ENCODE data around the gene RGS12.

RGS12 gene

DNA sequence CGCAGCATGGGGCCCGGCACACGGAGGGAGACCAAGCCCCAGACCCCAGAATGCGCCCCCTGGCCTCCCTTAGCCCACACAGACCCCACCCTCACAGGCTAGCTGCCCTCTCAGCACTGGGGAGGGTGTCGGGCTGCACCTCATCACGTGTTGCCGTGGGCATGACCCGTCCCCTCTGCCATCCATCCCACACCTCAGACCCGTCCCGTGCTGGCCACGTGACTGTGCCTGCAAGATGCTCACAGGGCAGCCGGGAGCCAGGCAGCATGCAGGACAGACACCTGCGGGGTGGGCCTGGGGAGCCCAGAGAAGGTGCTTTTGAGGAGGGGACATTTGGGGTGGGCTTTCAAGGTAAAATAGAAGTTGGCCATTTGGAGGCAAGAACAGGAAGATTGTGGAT, 39.0 kb upstream of the RGS12 start:
- no peak for DNase-seq

DNA sequence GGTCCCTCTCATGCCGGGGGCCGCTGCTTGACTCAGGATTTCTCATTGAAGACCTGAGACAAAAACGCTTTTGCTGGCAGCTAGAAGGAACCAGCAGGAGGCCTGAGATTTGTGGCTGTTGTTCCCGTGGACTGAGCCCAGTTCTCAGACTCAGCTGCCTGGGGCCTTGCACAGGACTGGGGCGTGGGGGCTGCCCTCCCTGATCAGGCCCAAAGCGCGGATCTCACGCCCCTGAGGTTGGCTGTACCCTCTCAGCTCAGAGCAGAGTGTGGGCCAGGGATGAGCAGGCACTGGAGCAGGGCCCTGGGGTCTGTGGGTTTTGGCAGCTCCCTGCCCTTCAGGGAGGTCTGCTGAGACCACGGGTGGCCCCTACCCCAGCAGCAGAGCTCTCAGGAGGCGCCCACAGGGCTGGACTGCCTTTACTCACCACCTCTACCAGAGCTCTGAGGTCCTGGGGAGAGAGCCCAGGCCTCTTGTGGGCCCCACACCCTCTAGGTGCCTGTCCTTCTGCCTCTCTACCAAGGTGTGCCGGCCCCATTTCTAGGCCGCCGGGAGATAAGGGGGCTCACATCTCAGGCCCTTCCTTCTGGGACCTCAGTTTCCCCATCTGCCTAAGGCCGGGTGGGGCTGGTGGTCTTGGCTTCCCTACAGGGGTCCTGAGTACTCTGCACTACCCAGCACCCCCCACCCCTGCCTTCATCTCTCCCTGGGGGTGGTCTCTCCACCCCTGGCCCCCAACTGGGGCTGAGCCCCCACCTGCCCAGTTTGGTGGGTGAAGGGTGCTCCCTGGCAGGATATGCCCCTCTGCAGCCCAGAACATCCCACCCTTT, 38.3 kb upstream of the RGS12 start:
- no peak for DNase-seq

DNA sequence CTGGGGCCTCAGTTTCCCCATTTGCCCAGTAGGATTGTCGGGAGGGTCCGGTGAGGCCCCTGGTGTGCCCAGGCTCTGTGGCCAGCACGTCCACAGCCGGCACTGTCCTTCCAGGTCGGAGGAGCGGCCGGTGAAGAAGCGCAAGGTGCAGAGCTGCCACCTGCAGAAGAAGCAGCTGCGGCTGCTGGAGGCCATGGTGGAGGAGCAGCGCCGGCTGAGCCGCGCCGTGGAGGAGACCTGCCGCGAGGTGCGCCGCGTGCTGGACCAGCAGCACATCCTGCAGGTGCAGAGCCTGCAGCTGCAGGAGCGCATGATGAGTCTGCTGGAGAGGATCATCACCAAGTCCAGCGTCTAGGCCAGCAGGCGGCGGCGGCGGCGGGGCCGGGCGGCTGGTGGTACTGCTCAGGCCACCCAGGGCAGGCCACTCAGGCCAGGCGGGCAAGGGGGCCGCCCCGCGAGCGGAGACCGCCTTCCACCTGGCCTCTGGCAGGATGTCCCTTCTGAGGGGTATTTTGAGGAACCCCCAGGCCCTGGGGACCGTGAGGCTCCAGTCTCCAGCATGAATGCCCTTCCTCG, 37.1 kb upstream of the RGS12 start:
- no peak for DNase-seq

DNA sequence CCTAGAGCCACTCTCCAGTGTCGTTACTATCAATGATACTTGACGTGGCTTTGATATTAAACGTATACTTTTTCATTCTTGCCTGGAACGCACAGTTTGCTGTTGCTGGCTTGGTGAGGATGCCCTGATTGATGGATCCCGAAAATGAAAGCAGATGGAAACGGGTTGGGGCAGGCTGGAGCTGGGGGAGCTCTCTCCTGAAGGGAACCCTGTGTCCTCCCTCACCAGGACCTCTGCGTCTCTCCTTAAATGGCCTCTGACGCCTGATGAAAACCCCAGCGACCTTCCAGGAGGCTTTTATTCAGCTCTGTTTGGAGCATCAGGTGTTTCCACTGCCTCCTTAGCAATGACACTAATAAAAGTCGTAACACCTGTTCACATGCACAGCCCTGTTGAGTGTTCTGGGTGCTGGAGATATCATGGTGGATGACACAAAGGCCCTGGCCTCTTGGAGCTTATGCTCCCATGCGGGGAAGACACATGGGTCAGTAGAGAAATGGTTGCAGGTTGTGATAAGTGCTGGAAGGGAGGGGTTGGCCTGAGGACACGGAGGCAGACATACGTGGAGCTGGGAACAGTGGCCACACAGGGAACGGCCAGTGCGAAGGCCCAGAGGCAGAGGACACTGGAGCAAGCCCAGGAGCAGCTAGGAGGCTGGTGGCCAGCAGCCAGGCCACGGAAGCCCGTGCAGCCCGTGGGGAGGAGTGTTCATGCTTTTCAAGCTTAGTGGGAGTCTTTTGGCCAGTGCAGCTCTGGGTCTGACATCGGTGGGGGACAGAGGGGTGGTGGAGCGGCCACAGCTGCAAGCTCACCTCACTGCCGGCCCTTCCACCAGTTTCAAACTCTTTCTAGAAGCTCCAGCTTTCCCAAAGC, 36.4 kb upstream of the RGS12 start:
- DNase-seq, result no peak

DNA sequence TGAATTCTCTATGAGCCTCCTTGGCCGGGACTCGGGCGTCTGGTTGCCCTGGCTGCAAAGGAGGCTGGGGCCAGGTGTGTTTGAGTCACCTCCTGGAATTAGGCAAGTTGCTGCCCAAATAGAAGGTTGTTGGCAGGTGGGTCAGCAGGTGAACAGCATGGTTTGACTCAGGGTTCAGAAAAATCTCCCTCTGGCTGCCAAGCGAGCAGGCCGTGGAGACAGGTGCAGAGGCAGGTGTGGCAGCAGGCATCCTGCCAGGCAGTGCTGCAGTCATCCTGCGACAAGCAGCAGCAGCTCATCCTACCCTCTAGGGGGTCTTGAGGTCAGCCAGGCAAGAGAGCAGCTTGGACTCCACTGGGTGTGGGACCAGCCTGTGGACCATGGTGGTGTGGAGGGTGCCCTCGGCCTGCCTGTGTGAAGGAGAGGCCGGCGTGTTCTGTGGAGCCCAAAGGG, 35.7 kb upstream of the RGS12 start:
- no peak for DNase-seq

DNA sequence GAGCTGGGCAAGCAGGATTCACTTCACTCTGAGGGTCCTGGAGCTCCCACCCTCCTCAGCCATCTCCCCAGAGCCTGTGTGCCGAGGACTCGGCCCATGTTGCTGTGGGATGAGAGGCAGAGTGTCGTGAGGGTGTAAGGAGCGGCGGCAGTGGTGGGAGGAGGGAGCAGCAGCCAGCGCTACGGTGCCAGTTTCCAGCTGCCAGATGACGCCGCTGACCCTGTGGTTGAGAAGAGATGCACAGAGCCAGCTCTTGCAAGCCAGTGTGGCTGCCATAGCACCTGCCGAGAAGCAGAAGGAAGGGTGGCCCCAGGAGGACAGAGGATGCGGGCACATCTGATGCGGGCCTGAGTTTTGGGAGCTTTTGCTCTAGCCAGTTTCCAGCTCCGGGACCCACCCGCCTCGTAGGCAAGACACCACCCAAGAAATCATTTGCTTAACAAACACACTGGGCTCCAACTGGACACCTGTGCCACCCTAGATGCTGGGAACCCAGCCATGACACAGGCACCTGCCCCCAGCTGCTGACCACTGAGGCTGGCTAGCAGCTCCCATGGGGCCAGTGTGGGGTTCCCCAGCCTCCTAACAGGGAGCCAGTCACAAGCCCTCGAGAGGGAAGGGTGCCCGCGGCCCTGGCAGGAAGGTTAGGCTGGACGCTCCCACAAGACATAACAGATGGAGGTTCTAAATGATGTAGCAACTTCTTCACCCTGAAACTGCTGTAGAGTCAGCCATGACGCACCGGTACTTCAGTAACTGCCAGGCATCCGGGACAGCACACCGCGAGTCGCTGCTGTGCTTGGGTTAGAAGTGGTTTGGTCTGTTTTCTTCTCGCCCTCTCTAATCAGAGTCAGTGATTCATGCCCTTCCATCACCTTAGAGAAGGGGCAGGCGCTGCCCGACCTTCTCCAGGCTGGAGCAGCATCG, 35.0 kb upstream of the RGS12 start:
- no peak for DNase-seq

DNA sequence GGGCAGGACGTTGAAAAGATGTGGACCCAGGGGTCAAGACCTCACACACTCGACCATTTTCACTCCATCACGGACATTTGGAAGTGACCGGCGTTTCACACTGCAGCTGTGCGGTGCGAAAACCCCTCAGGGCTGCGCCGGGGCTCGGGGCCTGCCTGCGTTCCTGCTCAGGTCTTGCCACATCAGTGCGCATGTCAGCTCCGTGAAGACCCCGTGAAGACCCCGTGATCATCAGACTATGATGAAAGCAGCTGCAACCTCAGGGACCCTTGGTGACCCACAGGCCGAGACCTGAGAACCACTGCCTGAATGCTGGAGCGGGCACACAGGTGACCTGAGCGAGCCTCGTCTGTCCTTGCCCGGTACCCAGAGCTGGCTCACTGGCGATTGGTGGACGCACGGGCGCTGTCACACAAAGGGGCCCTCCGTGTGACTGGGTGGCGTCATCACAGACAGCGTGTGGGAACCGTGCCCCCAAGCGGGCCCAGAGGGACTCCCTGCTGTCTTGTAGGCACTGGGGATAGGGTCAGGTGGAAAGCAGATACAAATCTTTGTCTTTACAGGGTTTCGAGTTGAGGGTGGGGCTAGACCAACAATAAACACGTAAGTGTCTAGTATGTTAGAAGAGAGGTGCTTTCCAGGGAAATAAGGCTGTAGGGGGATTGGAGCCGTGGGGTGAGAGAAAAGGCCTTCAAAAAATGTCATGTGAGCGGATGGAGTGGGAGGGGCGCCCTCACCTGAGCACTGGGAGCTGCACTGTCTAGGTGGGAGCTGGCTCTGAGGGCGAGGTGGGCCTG, 31.2 kb upstream of the RGS12 start:
- DNase-seq, result no peak

DNA sequence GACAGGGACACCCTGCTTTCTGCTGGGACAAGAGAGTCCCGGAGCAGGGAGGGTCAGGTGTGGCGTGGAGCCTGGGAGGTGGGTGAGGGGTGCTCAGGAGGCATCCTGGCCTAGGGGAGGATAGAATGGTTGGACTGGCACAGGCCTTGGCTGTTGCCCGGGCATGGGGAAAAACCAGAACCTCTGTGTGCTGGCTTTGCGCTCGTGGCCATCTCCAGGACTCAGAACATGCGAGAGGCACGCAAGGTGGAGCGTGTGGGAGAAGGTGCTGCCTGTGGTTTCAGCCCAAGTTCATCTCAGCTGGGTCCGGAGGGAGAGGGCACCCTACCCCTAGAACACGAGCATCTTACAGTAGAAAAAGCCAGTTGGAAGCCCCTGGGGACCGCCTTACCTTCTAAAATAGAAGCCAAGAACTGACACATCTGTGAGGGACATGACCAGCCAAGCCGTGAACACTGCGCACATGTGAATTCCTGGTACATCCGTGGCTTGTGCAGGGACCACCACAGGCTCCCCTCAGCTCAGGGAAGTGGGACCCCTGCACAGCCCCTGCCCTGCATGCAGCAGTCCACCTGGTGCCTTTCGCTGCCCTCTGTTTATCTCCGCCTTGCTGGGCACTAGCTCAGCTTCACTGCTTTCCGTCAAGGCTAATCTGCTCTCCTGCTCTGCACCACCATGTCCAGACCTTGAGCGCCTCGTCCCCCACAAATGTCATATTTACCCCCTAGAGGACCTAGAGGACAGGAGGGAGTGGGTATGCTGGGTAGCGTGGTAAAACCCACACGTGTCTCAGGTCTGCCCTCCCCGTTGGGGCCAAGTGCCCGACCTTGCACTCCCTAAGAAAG, 30.4 kb upstream of the RGS12 start:
- DNase-seq, result no peak

DNA sequence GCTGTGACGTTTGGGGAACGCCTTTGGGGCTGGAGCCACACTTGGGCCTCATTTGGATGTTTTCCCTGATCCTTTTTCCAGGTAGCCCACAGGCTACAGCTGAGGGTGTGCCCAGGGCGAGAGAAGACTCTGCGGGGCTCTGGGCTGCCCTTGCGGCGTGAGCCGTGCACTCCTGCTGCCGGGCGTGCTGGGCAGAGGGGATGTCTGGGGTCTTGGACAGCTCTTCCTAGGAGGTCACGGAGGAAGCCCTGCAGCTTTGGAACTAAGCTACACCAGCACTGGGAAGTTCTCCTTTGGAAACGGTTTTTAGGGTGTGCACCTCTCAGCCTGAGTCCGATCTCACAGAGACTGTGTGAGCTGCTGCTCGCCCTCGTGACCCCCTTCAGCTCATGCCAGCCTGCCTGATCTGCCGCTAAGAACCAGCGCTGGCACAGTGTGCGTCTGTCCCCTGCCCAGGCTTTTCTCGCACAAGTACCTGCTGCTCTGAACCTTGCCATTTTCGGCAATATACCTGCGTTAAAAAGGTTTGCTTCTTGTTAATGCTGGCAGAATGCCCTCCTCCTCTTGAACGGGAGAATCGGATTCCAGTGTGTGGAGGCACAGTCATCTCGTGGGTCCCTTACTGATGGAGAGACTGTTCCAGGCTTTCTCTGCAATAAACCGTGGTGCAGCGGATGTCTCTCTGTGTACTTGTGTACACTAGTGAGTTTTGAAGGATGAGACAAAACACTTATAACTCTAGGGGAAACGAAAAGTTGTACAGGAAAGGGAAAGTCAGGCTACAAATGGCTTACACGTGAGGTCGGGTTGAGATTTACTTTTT, 29.6 kb upstream of the RGS12 start:
- no peak for DNase-seq

DNA sequence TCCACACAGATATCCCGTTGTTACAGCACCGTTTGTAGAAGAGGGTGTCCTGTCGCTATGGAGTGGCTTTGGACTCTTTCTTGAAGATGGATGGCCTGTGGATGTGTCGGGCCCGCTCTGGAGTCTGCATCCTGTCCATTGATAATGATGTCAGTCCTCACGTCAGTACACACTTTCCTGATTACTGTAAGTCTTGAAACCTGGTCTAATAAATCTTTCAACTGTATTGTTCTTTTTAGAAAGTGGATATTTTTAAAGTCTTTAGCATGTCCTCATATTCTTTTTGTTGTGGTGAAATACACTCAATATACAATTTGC, 29.0 kb upstream of the RGS12 start:
- no peak for DNase-seq

DNA sequence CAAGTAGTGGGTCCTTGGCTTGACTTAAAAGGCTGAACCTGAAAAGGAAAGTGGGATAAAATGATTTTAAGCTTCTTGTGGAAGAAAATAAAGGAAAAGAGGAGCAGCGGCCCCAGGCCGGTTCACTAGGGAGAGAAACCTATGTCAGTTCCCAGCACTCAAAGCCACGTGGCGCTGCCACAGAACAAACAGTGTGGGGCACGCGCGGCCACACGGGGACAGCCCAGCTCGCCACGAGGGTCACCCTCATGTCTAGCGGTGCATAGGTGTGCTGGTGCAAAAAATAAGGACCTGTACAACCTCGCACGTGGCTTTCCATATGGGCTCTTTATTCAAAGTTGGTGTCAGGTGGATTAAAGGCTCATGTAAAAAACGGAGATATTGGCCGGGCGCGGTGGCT, 26.7 kb upstream of the RGS12 start:
- DNase-seq, result no peak

DNA sequence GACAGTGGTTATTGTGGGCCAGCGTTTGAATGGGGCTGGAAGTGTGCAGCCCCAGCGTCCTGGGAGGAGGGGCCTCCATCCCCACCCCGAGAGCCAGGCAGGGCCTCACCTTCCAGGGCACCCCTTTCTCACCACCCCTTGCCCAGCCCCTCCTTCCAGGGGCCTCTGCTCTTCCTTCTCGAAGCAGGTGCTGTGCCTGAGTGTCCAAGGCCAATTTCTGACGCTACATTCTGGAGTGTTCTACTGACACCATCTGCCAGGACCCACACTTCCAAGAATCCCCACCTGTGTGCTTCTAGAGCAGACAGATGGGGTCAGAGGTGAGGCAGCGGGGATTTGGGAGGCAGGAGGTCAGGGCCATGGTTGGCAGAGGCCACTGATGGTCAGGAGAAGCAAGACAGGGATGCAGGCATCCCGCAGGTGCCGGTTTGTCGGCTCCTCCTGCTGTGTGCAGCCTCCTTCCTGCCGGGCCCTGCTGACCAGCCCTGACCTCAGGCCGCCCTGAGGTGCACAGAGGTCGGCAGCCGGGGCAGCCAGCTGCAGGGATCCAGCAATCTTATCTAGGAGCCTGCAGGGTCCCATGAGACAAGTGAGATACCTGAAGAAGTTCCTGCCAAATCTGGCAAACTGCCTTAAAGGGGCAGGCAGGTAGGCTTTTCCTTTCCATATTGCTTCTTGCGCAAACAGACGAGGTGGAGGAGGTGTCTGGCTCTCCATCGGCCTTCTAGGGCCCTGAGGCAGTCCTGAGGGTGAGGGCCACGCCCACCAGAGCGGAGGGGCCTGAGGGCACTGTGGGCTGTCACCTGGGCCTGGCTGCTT, 25.0 kb upstream of the RGS12 start:
- DNase-seq, result no peak

DNA sequence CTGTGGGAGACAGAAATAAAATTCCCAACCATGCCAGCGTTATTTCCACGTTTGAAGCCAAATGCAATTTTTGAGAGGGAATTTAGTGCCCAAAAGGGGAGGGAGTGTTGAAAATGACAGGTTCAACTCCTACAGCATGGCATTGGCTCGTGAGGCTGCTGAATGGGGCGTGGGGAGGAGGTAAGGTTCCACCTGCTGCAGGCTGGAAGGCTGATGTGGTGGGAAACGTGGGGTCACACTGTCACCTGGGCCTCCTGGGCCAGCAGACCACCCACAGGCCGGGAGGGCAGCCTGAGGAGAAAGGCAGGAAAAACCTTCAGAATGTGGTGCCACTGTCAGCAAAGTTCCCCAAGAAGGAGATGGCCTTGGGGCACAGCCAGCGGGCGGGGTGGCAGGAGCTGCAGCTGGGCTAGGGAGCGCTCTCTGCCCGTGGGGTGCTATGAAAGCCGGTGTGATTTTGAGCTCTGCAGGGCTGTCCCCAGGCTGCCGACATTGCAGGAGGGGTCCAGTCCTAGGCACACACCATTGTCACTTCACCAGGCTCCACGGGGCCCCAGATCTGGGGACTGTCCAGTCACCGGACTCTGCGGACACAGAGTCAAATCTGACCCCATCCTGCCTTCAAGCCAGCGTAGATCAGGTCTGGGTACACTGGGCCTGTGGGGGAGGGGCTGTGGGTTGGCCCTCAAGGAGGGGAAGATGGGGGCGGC, 24.3 kb upstream of the RGS12 start:
- DNase-seq, result no peak

DNA sequence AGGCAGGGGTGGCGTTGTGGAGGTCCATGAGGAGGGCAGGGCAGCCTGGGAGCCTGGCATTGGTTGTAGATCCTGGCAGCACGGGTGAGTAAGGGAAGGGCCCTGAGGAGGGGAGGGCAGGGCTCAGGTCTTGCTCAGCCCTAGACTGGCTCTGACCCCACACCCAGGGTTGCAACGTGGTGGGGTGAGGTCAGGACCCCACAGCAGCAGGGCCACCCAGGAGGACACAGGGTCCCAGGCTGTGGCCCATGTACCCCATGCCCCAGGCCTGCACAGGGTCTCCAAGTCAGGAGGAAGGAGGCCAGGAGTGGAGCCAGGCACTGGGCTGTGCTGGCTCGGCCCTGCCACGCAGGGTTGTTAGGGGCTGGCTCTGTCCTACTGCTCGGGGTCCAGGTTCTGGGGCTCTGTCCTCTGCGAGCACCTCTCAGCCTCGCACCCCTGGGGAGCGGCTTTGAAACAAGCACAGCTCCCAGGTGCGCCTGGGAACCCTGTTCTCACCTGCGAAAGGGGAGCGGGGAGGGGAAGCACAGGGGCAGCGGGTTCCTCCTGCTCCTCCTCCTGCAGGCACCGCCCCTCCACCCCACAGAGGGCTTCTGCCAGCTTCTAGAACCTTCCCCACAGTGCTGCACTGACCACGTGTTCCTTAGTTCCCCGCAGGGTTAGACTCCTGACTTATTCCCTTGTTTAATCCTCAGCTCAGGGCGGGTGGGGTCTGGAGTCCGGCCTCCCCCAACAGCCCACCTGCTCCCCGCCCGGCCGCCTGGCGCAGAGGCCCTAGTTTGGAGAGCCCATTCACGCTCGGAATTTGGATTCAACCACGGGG, 23.5 kb upstream of the RGS12 start:
- DNase-seq, result no peak

DNA sequence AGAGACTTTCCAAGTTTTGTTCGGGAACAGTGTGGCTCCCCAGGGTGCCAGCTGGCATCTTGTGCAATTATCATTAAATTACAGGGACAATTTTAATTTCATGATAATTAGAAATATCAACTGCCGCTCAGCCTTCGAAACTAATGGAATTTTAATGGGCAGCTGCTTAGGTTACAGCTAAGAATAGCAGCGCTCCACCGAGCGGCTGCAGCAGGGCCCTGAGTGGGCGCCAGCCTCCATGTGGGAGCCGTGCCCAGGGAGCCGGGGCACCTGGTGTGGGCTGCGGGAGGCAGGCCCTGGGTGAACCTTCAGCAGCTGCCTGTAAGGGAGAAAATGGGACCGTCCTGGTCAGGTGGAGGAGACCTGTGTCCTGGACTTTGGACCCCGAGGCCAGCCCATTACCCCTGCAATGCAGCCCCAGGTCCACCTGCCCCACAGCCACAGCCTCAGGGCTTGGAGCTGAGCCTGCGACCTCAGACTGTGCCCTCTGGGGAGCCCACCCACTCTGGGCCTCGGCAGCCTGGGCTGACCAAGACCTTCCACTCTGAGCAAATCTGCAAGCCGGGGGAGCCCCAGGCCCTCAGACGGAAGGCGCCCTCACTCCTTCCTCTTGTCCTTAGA, 22.7 kb upstream of the RGS12 start:
- DNase-seq, result no peak

DNA sequence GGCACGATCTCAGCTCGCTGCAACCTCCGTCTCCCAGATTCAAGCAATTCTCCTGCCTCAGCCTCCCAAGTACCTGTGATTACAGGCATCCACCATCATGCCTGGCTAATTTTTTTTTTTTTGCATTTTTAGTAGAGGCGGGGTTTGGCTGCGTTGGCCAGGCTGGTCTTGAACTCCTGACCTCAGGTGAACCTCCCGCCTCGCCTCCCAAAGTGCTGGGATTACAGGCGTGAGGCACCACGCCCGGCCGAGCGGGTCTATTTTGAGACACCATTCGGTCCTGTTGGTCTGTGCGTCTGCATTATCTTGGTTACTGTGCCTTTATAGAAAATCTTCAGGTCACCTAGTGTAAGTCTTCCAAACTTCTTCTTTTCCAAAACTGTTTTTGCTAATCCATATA, 21.7 kb upstream of the RGS12 start:
- DNase-seq, result no peak

DNA sequence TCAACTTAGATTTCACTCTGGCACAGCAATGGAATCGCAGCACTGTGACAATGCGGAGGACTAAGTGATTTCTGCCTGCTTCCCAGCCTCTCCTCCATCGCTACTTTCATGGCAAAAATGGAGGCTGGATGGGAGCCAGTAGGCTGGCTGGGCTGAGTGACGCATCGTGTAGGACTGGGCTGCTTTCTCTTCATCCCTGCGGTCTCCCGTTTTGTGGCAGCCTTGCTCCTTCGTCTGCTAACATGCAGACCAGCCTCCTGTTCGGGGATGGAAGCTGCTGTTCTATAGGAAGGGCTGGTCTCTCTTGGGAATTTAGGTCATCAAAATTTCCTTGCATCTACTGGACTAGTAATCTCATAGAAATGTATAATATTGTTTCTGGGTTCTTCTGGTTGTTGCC, 15.8 kb upstream of the RGS12 start:
- DNase-seq, result no peak
